KMS-11 (cell line): ENCODE data around the gene ADGRL4.
"Not testable (repeated sequence)": the region's sequence is repeated elsewhere in the genome, so short reads cannot be mapped to it uniquely, and the experiment has no call there.

ENCODE experiments used
- H2AFZ ChIP-seq: fragments of 200-600 bp; sonication (generic); 2 replicates; pipeline ENCODE4 v1.6.1; 2016; ENCODE audit warnings: antibody characterized with exemption, mixed run types, low read depth
- H3K27ac ChIP-seq: fragments of 200-600 bp; sonication (generic); 2 replicates; pipeline ENCODE4 v1.6.1; 2016; ENCODE audit warnings: mild to moderate bottlenecking, mixed run types
- H3K27me3 ChIP-seq: fragments of 200-600 bp; sonication (generic); 2 replicates; pipeline ENCODE4 v1.6.1; 2017; ENCODE audit warnings: mild to moderate bottlenecking, low read depth, mixed run types, moderate library complexity; ENCODE audit not compliant: insufficient read depth
- H3K36me3 ChIP-seq: fragments of 200-600 bp; sonication (generic); 2 replicates; pipeline ENCODE4 v1.6.1; 2017; ENCODE audit warnings: mild to moderate bottlenecking, mixed run types; ENCODE audit not compliant: insufficient read depth
- H3K4me1 ChIP-seq: fragments of 200-600 bp; sonication (generic); 2 replicates; pipeline ENCODE4 v1.6.1; 2016; ENCODE audit warnings: mild to moderate bottlenecking, low read depth, mixed run types; ENCODE audit not compliant: poor library complexity, severe bottlenecking
- H3K4me2 ChIP-seq: fragments of 200-600 bp; sonication (generic); 2 replicates; pipeline ENCODE4 v1.7.0; 2016; ENCODE audit warnings: mild to moderate bottlenecking, mixed run types
- H3K4me3 ChIP-seq: fragments of 200-600 bp; sonication (generic); IDR thresholded peaks from 2 replicates; pipeline ENCODE4 v1.6.1; 2017; ENCODE audit warnings: low read depth, low read length, mixed read lengths; ENCODE audit not compliant: insufficient read depth
- H3K79me2 ChIP-seq: fragments of 200-600 bp; sonication (generic); 2 replicates; pipeline ENCODE4 v1.6.1; 2016; ENCODE audit warnings: low read depth, mixed run types; ENCODE audit not compliant: insufficient read depth
- H3K9ac ChIP-seq: fragments of 200-600 bp; sonication (generic); 2 replicates; pipeline ENCODE4 v1.6.1; 2016; ENCODE audit warnings: mild to moderate bottlenecking, mixed run types
- H4K20me1 ChIP-seq: fragments of 200-600 bp; sonication (generic); 2 replicates; pipeline ENCODE4 v1.6.1; 2016; ENCODE audit warnings: mild to moderate bottlenecking, mixed run types; ENCODE audit not compliant: insufficient read depth
- CTCF ChIP-seq: fragments of 200-600 bp; sonication (generic); conservative IDR thresholded peaks from 2 replicates; pipeline ENCODE4 v1.6.1; 2017; ENCODE audit warnings: low read depth, mild to moderate bottlenecking, antibody characterized with exemption, low read length, moderate library complexity, mixed read lengths

Gene ADGRL4

GRCh38 chr1:78887458-78887857 is 119.1 kb downstream of the ADGRL4 start:
- Histone ChIP-seq H3K36me3 (no peaks in the 10 kb centered on the region), H3K9ac (no peak overlapping the region)
- no peak for TF ChIP-seq CTCF

GRCh38 chr1:78884685-78885452 is 121.7 kb downstream of the ADGRL4 start:
- Histone ChIP-seq H2AFZ (peak overlapping the region; percentile 22; the same call in 1 of the 2 replicates), H4K20me1 (no peaks in the 10 kb centered on the region), H3K27me3 (no peaks in the 10 kb centered on the region), H3K4me3 (no peak overlapping the region), H3K79me2 (no peaks in the 10 kb centered on the region), H3K27ac (peak overlapping the region; percentile 22; the same call in 1 of the 2 replicates), H3K4me2 (peak overlapping the region; percentile 57), H3K9ac (no peak overlapping the region; the same call in 1 of the 2 replicates), H3K4me1 (peaks cover 18% of the 10 kb centered on the region), H3K36me3 (no peaks in the 10 kb centered on the region)
- TF ChIP-seq CTCF: no peak

More at GRCh38 chr1:78887458-78887857, 119.1 kb downstream of the ADGRL4 start:
- no peak overlapping the region for H3K4me3 ChIP-seq
- peaks cover 18% of the 10 kb centered on the region for H3K4me1 ChIP-seq
- H3K79me2 ChIP-seq: no peaks in the 10 kb centered on the region
- H3K27me3 ChIP-seq: no peaks in the 10 kb centered on the region
- no peak overlapping the region for H3K27ac ChIP-seq
- no peak overlapping the region for H2AFZ ChIP-seq
- H4K20me1 ChIP-seq: no peaks in the 10 kb centered on the region
- H3K4me2 ChIP-seq: no peak overlapping the region

- Histone ChIP-seq H3K4me1 (peaks cover 12% of the 10 kb centered on the region), H3K27me3 (no peaks in the 10 kb centered on the region), H2AFZ (no peak overlapping the region), H3K9ac (no peak overlapping the region), H3K27ac (no peak overlapping the region), H3K36me3 (no peaks in the 10 kb centered on the region), H3K4me2 (no peak overlapping the region), H3K4me3 (no peak overlapping the region), H4K20me1 (no peaks in the 10 kb centered on the region), H3K79me2 (no peaks in the 10 kb centered on the region)
- no peak for TF ChIP-seq CTCF
These were observed 126.3 kb downstream of the ADGRL4 start for GRCh38 chr1:78880223-78880622.

DNA sequence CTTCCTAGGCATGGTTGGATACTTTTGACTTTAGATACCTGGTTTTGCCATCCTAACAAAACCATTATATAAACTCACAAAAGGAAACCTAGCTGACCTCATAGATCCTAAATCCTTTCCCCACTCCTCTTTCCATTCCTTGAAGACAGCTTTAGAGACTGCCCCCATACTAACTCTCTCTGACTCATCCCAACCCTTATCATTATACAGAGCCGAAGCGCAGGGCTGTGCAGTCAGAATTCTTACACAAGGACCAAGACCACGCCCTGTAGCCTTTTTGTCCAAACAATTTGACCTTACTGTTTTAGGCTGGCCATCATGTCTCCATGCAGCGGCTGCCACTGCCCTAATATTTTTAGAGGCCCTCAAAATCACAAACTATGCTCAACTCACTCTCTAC is 130.5 kb downstream of the ADGRL4 start:
- H4K20me1 ChIP-seq, H3K27ac ChIP-seq, H3K4me2 ChIP-seq, H3K9ac ChIP-seq, H3K27me3 ChIP-seq, H2AFZ ChIP-seq, H3K79me2 ChIP-seq, H3K4me3 ChIP-seq, H3K36me3 ChIP-seq, H3K4me1 ChIP-seq: not testable (repeated sequence)

GRCh38 chr1:78872801-78873200 is 133.7 kb downstream of the ADGRL4 start:
- H4K20me1 ChIP-seq, H3K4me2 ChIP-seq, H3K4me1 ChIP-seq, H3K27me3 ChIP-seq, H3K27ac ChIP-seq, H2AFZ ChIP-seq, H3K9ac ChIP-seq, H3K4me3 ChIP-seq, H3K79me2 ChIP-seq, H3K36me3 ChIP-seq: not testable (repeated sequence)
